HepG2 (cell line): ENCODE measurements around the gene NPHP4. TPM values are rescaled to one million over a fixed set of nuclear protein-coding genes. Genes with fewer than 3 reads are reported as not detected.

ENCODE experiments used
- ATF7 ChIP-seq, 2 experiments: fragments of 450-650 bp in 1 of 2; sonication (generic) in 1 of 2; formaldehyde crosslinking in 1 of 2; IDR thresholded peaks; 2 replicates each; pipeline versions ENCODE4 v1.4.0 to v1.6.1; 2016 to 2020; ENCODE audit warnings: antibody characterized with exemption in 1 of 2, mild to moderate bottlenecking in 1 of 2, missing genetic modification reagents in 1 of 2
- BATF2 ChIP-seq: sonication (generic); formaldehyde crosslinking; IDR thresholded peaks from 2 replicates; pipeline ENCODE4 v1.8.0; 2022; ENCODE audit warnings: mild to moderate bottlenecking, missing genetic modification reagents, moderate library complexity
- CHD4 ChIP-seq: fragments of 200-600 bp; sonication (generic); IDR thresholded peaks from 2 replicates; pipeline ENCODE4 v1.7.0; 2017; ENCODE audit warnings: mild to moderate bottlenecking, low read length, borderline replicate concordance
- HNRNPL ChIP-seq: fragments of 200-400 bp; formaldehyde crosslinking; IDR thresholded peaks from 2 replicates; pipeline ENCODE4 v1.6.1; 2017; ENCODE audit warnings: mild to moderate bottlenecking, low read depth, low read length
- HOXA5 ChIP-seq: sonication (generic); formaldehyde crosslinking; IDR thresholded peaks from 2 replicates; pipeline ENCODE4 v1.4.0; 2020; ENCODE audit warnings: missing genetic modification reagents
- KLF16 ChIP-seq, 2 experiments: sonication (generic) in 1 of 2; formaldehyde crosslinking in 1 of 2; IDR thresholded peaks; 2 replicates each; pipeline versions ENCODE4 v1.6.1 to v1.8.0; 2016 to 2023; ENCODE audit warnings: missing genetic modification reagents in 2 of 2, missing compliant biosample characterization in 1 of 2
- NBN ChIP-seq: fragments of 450-650 bp; conservative IDR thresholded peaks from 2 replicates; pipeline ENCODE4 v1.6.1; 2017
- NFIC ChIP-seq: IDR thresholded peaks from 2 replicates; pipeline ENCODE4 v1.6.1; 2012; ENCODE audit warnings: mild to moderate bottlenecking, low read length, inconsistent platforms
- NFKBIZ ChIP-seq: IDR thresholded peaks from 2 replicates; pipeline ENCODE4 v1.6.1; 2018; ENCODE audit warnings: missing genetic modification reagents, missing compliant biosample characterization
- REL ChIP-seq: sonication (generic); formaldehyde crosslinking; conservative IDR thresholded peaks from 2 replicates; pipeline ENCODE4 v1.8.0; 2022; ENCODE audit warnings: mild to moderate bottlenecking, missing genetic modification reagents, moderate library complexity
- SMARCC2 ChIP-seq: fragments of 450-650 bp; IDR thresholded peaks from 2 replicates; pipeline ENCODE4 v1.6.1; 2017; ENCODE audit warnings: antibody characterized with exemption, mild to moderate bottlenecking
- STAG1 ChIP-seq: sonication (generic); formaldehyde crosslinking; IDR thresholded peaks from 2 replicates; pipeline ENCODE4 v1.4.0; 2020; ENCODE audit warnings: missing genetic modification reagents
- WIZ ChIP-seq: sonication (generic); formaldehyde crosslinking; IDR thresholded peaks from 2 replicates; pipeline ENCODE4 v1.5.1; 2020; ENCODE audit warnings: mild to moderate bottlenecking, missing genetic modification reagents
- ZFP1 ChIP-seq: IDR thresholded peaks from 2 replicates; pipeline ENCODE4 v1.6.1; 2016
- ZNF160 ChIP-seq: sonication (generic); formaldehyde crosslinking; IDR thresholded peaks from 2 replicates; pipeline ENCODE4 v1.8.0; 2022; ENCODE audit warnings: mild to moderate bottlenecking, inconsistent platforms, missing genetic modification reagents
- ZNF432 ChIP-seq: sonication (generic); formaldehyde crosslinking; IDR thresholded peaks from 2 replicates; pipeline ENCODE4 v1.5.0; 2020; ENCODE audit warnings: missing genetic modification reagents, mild to moderate bottlenecking, borderline replicate concordance
- ZNF567 ChIP-seq: sonication (generic); formaldehyde crosslinking; IDR thresholded peaks from 2 replicates; pipeline ENCODE4 v1.8.1; 2023; ENCODE audit warnings: mild to moderate bottlenecking, missing genetic modification reagents, borderline replicate concordance
- ZNF574 ChIP-seq: sonication (generic); formaldehyde crosslinking; IDR thresholded peaks from 2 replicates; pipeline ENCODE4 v1.4.0; 2020; ENCODE audit warnings: missing genetic modification reagents
- ZNF737 ChIP-seq: sonication (generic); formaldehyde crosslinking; IDR thresholded peaks from 2 replicates; pipeline ENCODE4 v1.5.0; 2020; ENCODE audit warnings: missing genetic modification reagents, mild to moderate bottlenecking, borderline replicate concordance
- ZSCAN25 ChIP-seq: sonication (generic); formaldehyde crosslinking; IDR thresholded peaks from 2 replicates; pipeline ENCODE4 v1.8.0; 2022; ENCODE audit warnings: mild to moderate bottlenecking, missing genetic modification reagents
- polyA plus RNA-seq, 8 experiments: library from polyadenylated mRNA; depleted of rRNA in 3 of 8; stranded (reverse) in 7 of 8; unstranded in 1 of 8; fragments of >200 nt; fragmentation: Illumina TruSeq in 4 of 8; extraction: Trizol in 4 of 8; gene quantifications; 2 replicates each; pipeline versions ENCODE4 v1.2.1 to v1.2.3, GENCODE V29; 2011 to 2016; ENCODE audit warnings: low read depth in 4 of 8, missing spikeins in 1 of 8, mixed read lengths in 1 of 8; ENCODE audit not compliant: insufficient read depth in 1 of 8
- total RNA-seq, 5 experiments: library from RNA; depleted of rRNA; stranded (reverse); fragments of >200 nt; fragmentation: Illumina TruSeq; extraction: Trizol; gene quantifications; 2 replicates each; pipeline ENCODE4 v1.2.3, GENCODE V29; 2016; ENCODE audit warnings: low read depth in 1 of 5
- TF ChIP-seq, protein P1 (sequence below): IDR thresholded peaks from 2 replicates; pipeline ENCODE4 v1.6.1; 2016; ENCODE audit warnings: mild to moderate bottlenecking, missing biosample characterization, missing genetic modification reagents
- TF ChIP-seq, protein P2 (sequence below): sonication (generic); formaldehyde crosslinking; IDR thresholded peaks from 2 replicates; pipeline ENCODE4 v1.4.0; 2020; ENCODE audit warnings: missing genetic modification reagents
- TF ChIP-seq, protein P3 (sequence below): sonication (generic); formaldehyde crosslinking; IDR thresholded peaks from 2 replicates; pipeline ENCODE4 v1.9.0; 2022; ENCODE audit warnings: missing genetic modification reagents, mild to moderate bottlenecking, borderline replicate concordance

The NPHP4 gene
- total and polyA plus RNA-seq, 2 of the 13 experiments (the other 11 are each of a cell fraction or from before 2014, with no cell fraction given) = 4.4 to 6.8 TPM

- TF ChIP-seq, protein P1, sequence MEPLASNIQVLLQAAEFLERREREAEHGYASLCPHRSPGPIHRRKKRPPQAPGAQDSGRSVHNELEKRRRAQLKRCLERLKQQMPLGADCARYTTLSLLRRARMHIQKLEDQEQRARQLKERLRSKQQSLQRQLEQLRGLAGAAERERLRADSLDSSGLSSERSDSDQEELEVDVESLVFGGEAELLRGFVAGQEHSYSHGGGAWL (CRISPR knock-in tag) = 0 out of 2 replicates have a peak, but pooled peaks have one; percentile 15
- no peak for TF ChIP-seq ZNF567 (CRISPR knock-in tag)
- TF ChIP-seq NFKBIZ (CRISPR knock-in tag) = no peak
- no peak for TF ChIP-seq ATF7 (IDR thresholded peaks at IDR 0.05)
- TF ChIP-seq ATF7 (CRISPR knock-in tag; IDR thresholded peaks at IDR 0.05) = no peak
- TF ChIP-seq WIZ (CRISPR knock-in tag) = no peak
- TF ChIP-seq NBN = no peak
- no peak for TF ChIP-seq REL (CRISPR knock-in tag)
- TF ChIP-seq NFIC = no peak
- no peak for TF ChIP-seq SMARCC2
- TF ChIP-seq ZFP1 (CRISPR knock-in tag) = no peak
- TF ChIP-seq, protein P2, sequence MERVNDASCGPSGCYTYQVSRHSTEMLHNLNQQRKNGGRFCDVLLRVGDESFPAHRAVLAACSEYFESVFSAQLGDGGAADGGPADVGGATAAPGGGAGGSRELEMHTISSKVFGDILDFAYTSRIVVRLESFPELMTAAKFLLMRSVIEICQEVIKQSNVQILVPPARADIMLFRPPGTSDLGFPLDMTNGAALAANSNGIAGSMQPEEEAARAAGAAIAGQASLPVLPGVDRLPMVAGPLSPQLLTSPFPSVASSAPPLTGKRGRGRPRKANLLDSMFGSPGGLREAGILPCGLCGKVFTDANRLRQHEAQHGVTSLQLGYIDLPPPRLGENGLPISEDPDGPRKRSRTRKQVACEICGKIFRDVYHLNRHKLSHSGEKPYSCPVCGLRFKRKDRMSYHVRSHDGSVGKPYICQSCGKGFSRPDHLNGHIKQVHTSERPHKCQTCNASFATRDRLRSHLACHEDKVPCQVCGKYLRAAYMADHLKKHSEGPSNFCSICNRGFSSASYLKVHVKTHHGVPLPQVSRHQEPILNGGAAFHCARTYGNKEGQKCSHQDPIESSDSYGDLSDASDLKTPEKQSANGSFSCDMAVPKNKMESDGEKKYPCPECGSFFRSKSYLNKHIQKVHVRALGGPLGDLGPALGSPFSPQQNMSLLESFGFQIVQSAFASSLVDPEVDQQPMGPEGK (CRISPR knock-in tag) = peak; percentile 56
- no peak for TF ChIP-seq ZNF737 (CRISPR knock-in tag)
- no peak for TF ChIP-seq CHD4
- TF ChIP-seq STAG1 = 0 out of 2 replicates have a peak, but pooled peaks have one; percentile 17
- TF ChIP-seq ZNF432 (CRISPR knock-in tag) = no peak
- TF ChIP-seq HNRNPL = peak; percentile 68; the same call in 1 of the 2 replicates
- TF ChIP-seq HOXA5 (CRISPR knock-in tag) = 0 out of 2 replicates have a peak, but pooled peaks have one; percentile 45
- TF ChIP-seq, protein P3, sequence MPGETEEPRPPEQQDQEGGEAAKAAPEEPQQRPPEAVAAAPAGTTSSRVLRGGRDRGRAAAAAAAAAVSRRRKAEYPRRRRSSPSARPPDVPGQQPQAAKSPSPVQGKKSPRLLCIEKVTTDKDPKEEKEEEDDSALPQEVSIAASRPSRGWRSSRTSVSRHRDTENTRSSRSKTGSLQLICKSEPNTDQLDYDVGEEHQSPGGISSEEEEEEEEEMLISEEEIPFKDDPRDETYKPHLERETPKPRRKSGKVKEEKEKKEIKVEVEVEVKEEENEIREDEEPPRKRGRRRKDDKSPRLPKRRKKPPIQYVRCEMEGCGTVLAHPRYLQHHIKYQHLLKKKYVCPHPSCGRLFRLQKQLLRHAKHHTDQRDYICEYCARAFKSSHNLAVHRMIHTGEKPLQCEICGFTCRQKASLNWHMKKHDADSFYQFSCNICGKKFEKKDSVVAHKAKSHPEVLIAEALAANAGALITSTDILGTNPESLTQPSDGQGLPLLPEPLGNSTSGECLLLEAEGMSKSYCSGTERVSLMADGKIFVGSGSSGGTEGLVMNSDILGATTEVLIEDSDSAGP (CRISPR knock-in tag) = peak; percentile 51; the same call in 1 of the 2 replicates
- TF ChIP-seq ZSCAN25 = no peak
- no peak for TF ChIP-seq BATF2 (CRISPR knock-in tag)
- 0 out of 2 replicates have a peak, but pooled peaks have one; percentile 6 for TF ChIP-seq ZNF574 (CRISPR knock-in tag)
- TF ChIP-seq ZNF160 (CRISPR knock-in tag) = no peak
- no peak for TF ChIP-seq KLF16 (CRISPR knock-in tag; IDR thresholded peaks at IDR 0.05)
These were observed 10.7 kb upstream of the NPHP4 start (continued) for GRCh38 chr1:6002714-6003501.
